Naive thymus-derived CD4-positive, alpha-beta T cell (primary cell): Measurements from ENCODE around the gene TMOD3. TPM values are rescaled to one million over a fixed set of nuclear protein-coding genes. Genes with fewer than 3 reads are reported as not detected.
"Not testable (repeated sequence)": the region's sequence is repeated elsewhere in the genome, so short reads cannot be mapped to it uniquely, and the experiment has no call there.

Experiments
- ATAC-seq: fragments of 150-1000 bp; cut with Tn5 transposase; 2 replicates; pipeline ENCODE4 v1.10.0; 2021; ENCODE audit warnings: mild to moderate bottlenecking, moderate library complexity
- CTCF ChIA-PET: fragments of 350-600 bp; sonication (Branson Sonifier 250); formaldehyde crosslinking; loops from one replicate; lab custom pipeline; 2021; ENCODE audit warnings: antibody characterized with exemption; lab: Charles Lee
- POLR2A ChIA-PET: fragments of 350-600 bp; sonication (Branson Sonifier 250); formaldehyde crosslinking; loops from one replicate; lab custom pipeline; 2021; ENCODE audit warnings: antibody characterized with exemption, inconsistent platforms; lab: Charles Lee
- DNase-seq, 9 donors: peaks; one replicate each; pipeline versions ENCODE4 v3.0.0 to v3.0.0-alpha.2; 2020 to 2022; ENCODE audit warnings: mixed read lengths in 1 of 9
- H3K27ac ChIP-seq: one replicate; pipeline ENCODE4 v1.7.0; 2013; ENCODE audit warnings: mild to moderate bottlenecking, low read depth, low read length, moderate library complexity
- H3K27me3 ChIP-seq, 2 donors: one replicate each; pipeline ENCODE4 v1.7.0; 2013; ENCODE audit warnings: low read length in 2 of 2, mild to moderate bottlenecking in 2 of 2, moderate library complexity in 2 of 2; ENCODE audit not compliant: control insufficient read depth in 2 of 2, insufficient read depth in 2 of 2
- H3K36me3 ChIP-seq, 3 experiments: 1 replicate in 2 of 3; 2 replicates in 1 of 3; pipeline ENCODE4 v1.7.0; 2013; ENCODE audit warnings: low read length in 3 of 3, mild to moderate bottlenecking in 3 of 3, moderate library complexity in 1 of 3; ENCODE audit not compliant: insufficient read depth in 3 of 3, control insufficient read depth in 2 of 3
- H3K4me1 ChIP-seq, 2 donors: one replicate each; pipeline ENCODE4 v1.7.0; 2013; ENCODE audit warnings: low read length in 2 of 2, mild to moderate bottlenecking in 2 of 2, moderate library complexity in 1 of 2; ENCODE audit not compliant: control insufficient read depth in 2 of 2, insufficient read depth in 2 of 2
- H3K4me3 ChIP-seq: 2 replicates; pipeline ENCODE4 v1.7.0; 2013; ENCODE audit warnings: mild to moderate bottlenecking, low read length
- H3K9me3 ChIP-seq, 3 experiments: 1 replicate in 2 of 3; 2 replicates in 1 of 3; pipeline ENCODE4 v1.7.0; 2013; ENCODE audit warnings: low read length in 3 of 3; ENCODE audit not compliant: control insufficient read depth in 2 of 3
- H3K27ac Mint-ChIP-seq, 9 donors: one replicate each; pipeline ENCODE4 v1.8.0; 2020 to 2022; ENCODE audit warnings: mixed read lengths in 9 of 9, mild to moderate bottlenecking in 8 of 9, moderate library complexity in 5 of 9, inconsistent platforms in 2 of 9
- H3K27me3 Mint-ChIP-seq, 5 donors: one replicate each; pipeline ENCODE4 v1.8.0; 2021 to 2022; ENCODE audit warnings: mixed read lengths in 5 of 5, mild to moderate bottlenecking in 1 of 5
- H3K36me3 Mint-ChIP-seq, 5 donors: one replicate each; pipeline ENCODE4 v1.8.0; 2020 to 2022; ENCODE audit warnings: mixed read lengths in 5 of 5, mild to moderate bottlenecking in 3 of 5, inconsistent platforms in 1 of 5
- H3K4me1 Mint-ChIP-seq, 7 donors: one replicate each; pipeline ENCODE4 v1.8.0; 2020 to 2022; ENCODE audit warnings: mixed read lengths in 7 of 7, mild to moderate bottlenecking in 3 of 7, inconsistent platforms in 1 of 7
- H3K4me3 Mint-ChIP-seq, 10 donors: one replicate each; pipeline ENCODE4 v1.8.0; 2020 to 2022; ENCODE audit warnings: mild to moderate bottlenecking in 10 of 10, mixed read lengths in 10 of 10, moderate library complexity in 6 of 10, inconsistent platforms in 2 of 10
- H3K9me3 Mint-ChIP-seq, 11 donors: one replicate each; pipeline ENCODE4 v1.8.0; 2020 to 2022; ENCODE audit warnings: mixed read lengths in 11 of 11, mild to moderate bottlenecking in 4 of 11, inconsistent platforms in 1 of 11, moderate library complexity in 1 of 11
- intact Hi-C, 2 donors: fragments of 100-400 bp; cut with micrococcal nuclease; formaldehyde crosslinking; loops; one replicate each; pipeline ENCODE4 v1.15.1; 2023
- polyA plus RNA-seq, 2 donors: library from polyadenylated mRNA; unstranded; fragments of 300-500 nt; fragmentation: Illumina TruSeq; gene quantifications; one replicate each; pipeline ENCODE4 v1.2.3, GENCODE V29; 2021
- total RNA-seq, 6 experiments: library from RNA in 5 of 6; stranded (reverse) in 5 of 6; gene quantifications; 1 replicate in 5 of 6; 2 replicates in 1 of 6; pipeline ENCODE4 v1.2.3 and lab custom pipeline; 2021 to 2026

TMOD3 gene
- total and polyA plus RNA-seq, 7 experiments from 2014 or later = 25.5 to 75.9 (median 49.1) TPM

DNA sequence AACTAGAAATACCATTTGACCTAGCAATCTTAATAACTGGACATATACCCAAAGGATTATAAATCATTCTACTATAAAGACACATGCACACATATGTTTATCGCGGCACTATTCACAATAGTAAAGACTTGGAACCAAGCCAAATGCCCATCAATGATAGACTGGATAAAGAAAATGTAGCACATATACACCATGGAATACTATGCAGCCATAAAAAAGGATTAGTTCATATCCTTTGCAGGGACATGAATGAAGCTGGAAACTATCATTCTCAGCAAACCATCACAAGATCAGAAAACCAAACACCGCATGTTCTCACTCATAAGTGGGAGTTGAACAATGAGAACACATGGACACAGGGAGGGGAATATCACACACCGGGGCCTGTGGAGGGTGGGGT lies 37.0 kb upstream of the TMOD3 start:
- H3K4me1 Mint-ChIP-seq, H3K27me3 Mint-ChIP-seq, H3K4me3 Mint-ChIP-seq, POLR2A ChIA-PET, intact Hi-C loops, H3K4me3 ChIP-seq, H3K27me3 ChIP-seq, H3K27ac ChIP-seq, H3K36me3 ChIP-seq, DNase-seq, H3K4me1 ChIP-seq, H3K9me3 ChIP-seq, CTCF ChIA-PET, ATAC-seq: not testable (repeated sequence)
- H3K27ac Mint-ChIP-seq = peak overlapping the region in 1 of 9 donors; percentile 24
- H3K36me3 Mint-ChIP-seq = peaks cover 0 to 37% (median 10%) of the 10 kb centered on the region in 5 donors
- H3K9me3 Mint-ChIP-seq = peaks cover 0 to 19% (median 3%) of the 10 kb centered on the region in 11 donors

DNA sequence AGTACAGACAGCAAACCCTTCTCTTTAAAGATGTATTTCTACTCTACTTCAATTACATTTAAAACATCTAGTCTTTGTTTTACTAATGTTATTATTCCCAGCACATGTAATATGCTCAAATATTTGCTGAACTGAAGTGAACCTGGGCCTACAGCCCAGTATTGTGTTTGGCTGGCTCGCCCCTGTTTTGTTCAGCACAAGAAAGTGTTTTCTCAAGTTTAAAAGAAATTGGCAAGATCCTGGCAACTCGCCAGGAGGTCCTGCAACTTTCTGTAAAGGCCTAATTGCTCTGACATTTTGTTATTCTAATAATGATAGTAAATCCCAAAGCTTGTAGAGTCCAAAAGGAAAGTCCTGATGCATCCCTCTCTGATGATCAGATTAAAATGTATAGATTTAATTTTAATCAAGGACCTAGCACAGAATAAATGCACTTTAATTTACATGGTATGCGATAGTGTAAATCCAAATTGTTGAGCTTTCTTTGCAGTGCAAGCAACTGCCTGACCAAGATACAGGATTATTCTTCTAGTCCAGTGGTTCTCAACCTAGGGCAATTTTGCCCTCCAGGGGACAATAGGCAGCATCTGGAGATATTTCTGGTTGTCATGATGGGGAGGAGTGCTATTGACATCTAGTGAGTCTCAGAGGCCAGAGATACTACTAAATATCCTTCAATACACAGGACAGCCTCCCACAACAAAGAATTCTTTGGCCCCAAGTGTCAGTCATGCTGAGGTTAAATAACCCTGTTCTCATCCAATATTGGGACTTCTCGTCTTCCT lies 35.7 kb upstream of the TMOD3 start:
- POLR2A ChIA-PET = no interaction called here
- Mint-ChIP-seq H3K27me3 (peaks cover 0 to 7% (median 0%) of the 10 kb centered on the region in 5 donors), H3K4me3 (no peak overlapping the region), H3K27ac (no peak overlapping the region), H3K9me3 (peaks cover 0 to 19% (median 3%) of the 10 kb centered on the region in 11 donors), H3K4me1 (peaks cover 0 to 4% (median 0%) of the 10 kb centered on the region in 7 donors), H3K36me3 (peaks cover 3 to 35% (median 8%) of the 10 kb centered on the region in 5 donors)
- no peaks in the 10 kb centered on the region for H3K27me3 ChIP-seq
- ATAC-seq (no peak), DNase-seq (no peak)
- no peaks in the 10 kb centered on the region for H3K4me1 ChIP-seq
- H3K9me3 ChIP-seq = no peaks in the 10 kb centered on the region
- H3K27ac ChIP-seq = no peak overlapping the region
- no peak overlapping the region for H3K4me3 ChIP-seq
- intact Hi-C loops = no loop called here
- peaks cover 0 to 7% (median 0%) of the 10 kb centered on the region in 3 experiments for H3K36me3 ChIP-seq
- CTCF ChIA-PET = no interaction called here

DNA sequence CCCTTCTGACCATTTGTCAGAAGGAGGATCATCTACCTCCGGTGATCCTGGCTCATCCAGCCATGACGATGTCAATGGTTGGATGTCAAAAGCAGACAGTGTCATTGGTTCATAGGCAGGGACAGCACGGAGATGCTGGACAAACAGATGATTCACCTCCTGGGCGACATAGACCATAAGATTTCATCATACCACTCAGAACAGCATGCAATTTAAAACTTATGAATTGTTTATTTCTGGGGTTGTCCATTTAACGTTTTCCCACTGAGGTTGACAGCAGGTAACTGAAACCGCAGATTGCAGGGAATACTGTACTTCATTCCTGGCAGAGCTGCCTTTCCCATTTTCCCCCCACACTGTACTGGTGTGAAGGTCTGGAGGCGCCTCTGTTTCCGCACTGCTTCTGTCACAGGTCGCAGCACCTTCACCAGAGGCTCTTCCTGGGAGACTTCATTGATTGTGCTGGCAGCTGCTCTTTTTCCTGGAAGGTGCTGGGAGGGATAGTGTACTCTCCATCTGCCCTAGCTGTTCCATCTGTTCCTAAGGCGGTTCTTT lies 32.5 kb upstream of the TMOD3 start:
- ATAC-seq = no peak
- intact Hi-C loops = no loop called here
- Histone ChIP-seq H3K36me3 (peaks cover 0 to 19% (median 0%) of the 10 kb centered on the region in 3 experiments), H3K9me3 (no peaks in the 10 kb centered on the region), H3K27me3 (no peaks in the 10 kb centered on the region), H3K4me1 (no peaks in the 10 kb centered on the region), H3K27ac (no peak overlapping the region), H3K4me3 (no peak overlapping the region)
- Mint-ChIP-seq H3K9me3 (peaks cover 0 to 7% (median 0%) of the 10 kb centered on the region in 11 donors), H3K4me1 (peaks cover 0 to 4% (median 0%) of the 10 kb centered on the region in 7 donors), H3K27me3 (no peaks in the 10 kb centered on the region), H3K27ac (no peak overlapping the region), H3K4me3 (no peak overlapping the region), H3K36me3 (peaks cover 0 to 38% (median 19%) of the 10 kb centered on the region in 5 donors)
- CTCF ChIA-PET = no interaction called here
- DNase-seq = no peak
- POLR2A ChIA-PET = no interaction called here

DNA sequence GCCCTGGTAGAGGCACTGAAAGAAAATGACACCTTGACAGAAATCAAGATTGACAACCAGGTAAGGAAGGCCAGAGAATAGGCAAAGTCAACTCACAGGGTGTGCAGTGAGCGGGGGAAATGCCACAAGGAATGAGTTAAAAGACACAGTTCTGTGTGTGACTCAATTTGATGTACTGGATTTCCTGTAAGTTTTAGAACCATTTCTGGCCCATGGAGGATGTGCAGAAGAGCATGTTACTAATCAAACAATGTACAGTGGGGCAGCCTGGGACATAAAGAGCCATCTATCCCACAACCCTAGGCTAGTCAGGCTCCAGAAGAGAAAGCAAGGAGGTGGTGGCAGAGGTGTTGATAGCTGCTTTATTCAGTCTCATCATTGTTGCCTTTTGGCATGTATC lies 31.2 kb upstream of the TMOD3 start:
- Mint-ChIP-seq H3K9me3 (no peaks in the 10 kb centered on the region), H3K36me3 (peaks cover 1 to 42% (median 16%) of the 10 kb centered on the region in 5 donors), H3K4me3 (no peak overlapping the region), H3K27me3 (no peaks in the 10 kb centered on the region), H3K27ac (peak overlapping the region in 1 of 9 donors; percentile 32), H3K4me1 (peaks cover 0 to 4% (median 0%) of the 10 kb centered on the region in 7 donors)
- CTCF ChIA-PET = no interaction called here
- ATAC-seq = no peak
- H3K27ac ChIP-seq = no peak overlapping the region
- no peak for DNase-seq
- H3K4me1 ChIP-seq = no peaks in the 10 kb centered on the region
- POLR2A ChIA-PET = no interaction called here
- intact Hi-C loops = no loop called here
- H3K27me3 ChIP-seq = no peaks in the 10 kb centered on the region
- H3K4me3 ChIP-seq = no peak overlapping the region
- H3K36me3 ChIP-seq = peaks cover 0 to 19% (median 0%) of the 10 kb centered on the region in 3 experiments
- no peaks in the 10 kb centered on the region for H3K9me3 ChIP-seq

DNA sequence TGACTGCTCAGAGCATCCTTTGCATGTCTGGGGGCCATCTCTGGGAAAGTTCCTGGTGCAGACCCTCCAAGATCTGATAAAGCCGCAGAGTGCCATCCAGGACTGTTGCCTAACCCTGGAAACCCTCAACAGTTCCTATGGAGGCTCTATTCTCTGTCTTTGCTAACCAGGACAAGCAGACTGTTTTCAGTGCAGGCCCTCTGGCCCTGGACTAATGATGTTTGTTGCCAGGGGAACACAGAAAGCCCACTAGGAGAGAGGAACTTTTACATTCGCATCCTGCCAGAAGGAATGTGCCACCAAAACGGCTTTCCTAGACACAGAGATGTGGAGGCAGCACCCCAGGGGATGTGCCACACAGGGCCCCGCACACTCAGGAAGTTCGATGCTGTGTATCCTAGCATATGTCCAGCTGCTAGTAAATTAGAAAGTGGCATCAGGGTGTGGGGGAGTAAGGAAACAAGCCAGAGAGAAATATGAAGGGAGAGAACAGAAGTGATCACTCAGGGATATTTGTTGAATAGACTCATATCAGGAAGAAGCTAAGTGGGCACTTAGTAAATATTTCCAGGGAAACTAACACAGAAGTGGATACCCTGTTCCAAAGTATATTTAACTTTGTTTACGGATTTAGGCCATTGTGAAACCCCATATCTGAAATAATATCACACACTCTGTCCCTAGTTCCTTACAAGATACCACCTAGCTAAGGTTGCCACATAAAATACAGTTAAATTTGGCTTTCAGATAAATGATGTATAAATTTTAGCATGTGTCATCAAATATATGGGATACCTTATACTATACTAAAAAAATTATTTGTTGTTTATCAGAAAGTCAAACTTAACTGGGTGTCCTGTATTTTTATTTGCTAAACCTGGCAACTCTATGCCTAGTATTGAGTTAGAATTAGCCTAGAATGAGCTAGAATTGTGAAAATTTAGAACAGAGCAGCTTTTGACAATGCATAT lies 29.9 kb upstream of the TMOD3 start:
- ATAC-seq (no peak), DNase-seq (no peak)
- ChIA-PET POLR2A (no interaction called here), CTCF (no interaction called here)
- peaks cover 1 to 41% (median 16%) of the 10 kb centered on the region in 5 donors for H3K36me3 Mint-ChIP-seq
- Histone ChIP-seq H3K36me3 (peaks cover 0 to 19% (median 0%) of the 10 kb centered on the region in 3 experiments), H3K4me1 (no peaks in the 10 kb centered on the region), H3K4me3 (no peak overlapping the region), H3K27me3 (no peaks in the 10 kb centered on the region), H3K27ac (no peak overlapping the region), H3K9me3 (no peaks in the 10 kb centered on the region)
- H3K4me3 Mint-ChIP-seq = no peak overlapping the region
- H3K27ac Mint-ChIP-seq = peak overlapping the region in 1 of 9 donors; percentile 41
- no peaks in the 10 kb centered on the region for H3K9me3 Mint-ChIP-seq
- H3K4me1 Mint-ChIP-seq = peaks cover 0 to 4% (median 0%) of the 10 kb centered on the region in 7 donors
- intact Hi-C loops = loop anchor here in 1 of 2 donors (5.0 kb wide), 1 partner anchor 973 kb away; no protein-coding TSS in a partner anchor
- no peaks in the 10 kb centered on the region for H3K27me3 Mint-ChIP-seq

DNA sequence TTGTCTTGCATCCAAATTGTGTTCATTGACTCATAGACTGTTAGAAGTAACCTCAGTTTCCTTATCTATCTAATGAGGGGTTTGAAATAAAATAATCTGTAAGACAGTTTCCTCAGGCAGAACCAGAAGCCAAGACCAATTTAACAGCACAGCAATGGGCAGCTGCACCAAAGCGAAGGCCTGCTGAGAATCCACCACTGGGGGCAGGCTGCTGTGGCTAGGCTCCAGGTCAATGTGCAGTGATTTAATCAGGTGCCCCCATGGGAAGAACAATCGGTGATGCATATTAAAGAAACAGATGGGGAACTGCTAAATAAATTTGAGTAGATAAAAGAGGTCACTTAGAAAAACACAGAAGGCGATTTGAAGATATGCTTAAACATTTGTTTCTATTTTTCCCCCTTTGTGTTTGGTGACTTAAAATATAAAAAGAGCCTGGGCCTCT lies 28.0 kb upstream of the TMOD3 start:
- Histone ChIP-seq H3K4me1 (no peaks in the 10 kb centered on the region), H3K27ac (no peak overlapping the region), H3K27me3 (no peaks in the 10 kb centered on the region), H3K9me3 (no peaks in the 10 kb centered on the region), H3K36me3 (peaks cover 0 to 25% (median 0%) of the 10 kb centered on the region in 3 experiments), H3K4me3 (no peak overlapping the region)
- DNase-seq = no peak
- Mint-ChIP-seq H3K27me3 (no peaks in the 10 kb centered on the region), H3K9me3 (no peaks in the 10 kb centered on the region), H3K4me1 (peaks cover 0 to 4% (median 0%) of the 10 kb centered on the region in 7 donors), H3K36me3 (peaks cover 1 to 46% (median 15%) of the 10 kb centered on the region in 5 donors), H3K27ac (no peak overlapping the region), H3K4me3 (no peak overlapping the region)
- no peak for ATAC-seq
- ChIA-PET CTCF (no interaction called here), POLR2A (no interaction called here)
- intact Hi-C loops = loop anchor here in 1 of 2 donors (5.0 kb wide), 1 partner anchor 971 kb away; no protein-coding TSS in a partner anchor
